Measurements from ENCODE around the gene USB1. TPM values are rescaled to one million over a fixed set of nuclear protein-coding genes. Genes with fewer than 3 reads are reported as not detected.

Gene USB1
- total RNA-seq, 1 experiment from 2014 or later: 73.1 TPM

GRCh38 chr16:57966204-57966771, 34.9 kb upstream of the USB1 start:
- Histone ChIP-seq H3K79me2 (ENCODE audit: insufficient read depth, low read length) (no peaks in the 10 kb centered on the region), H3K9ac (ENCODE audit: low read length) (no peak overlapping the region), H3K9me3 (ENCODE audit: control insufficient read depth in 1 of 2, insufficient read depth in 1 of 2, low read depth in 1 of 2, low read length in 2 of 2) (no peaks in the 10 kb centered on the region), H3K27ac (ENCODE audit: low read depth, low read length) (no peak overlapping the region), H3K4me3 (replicated peaks in 1 of 2; ENCODE audit: low read depth in 1 of 2, low read length in 2 of 2) (no peak overlapping the region), H3K36me3 (ENCODE audit: control insufficient read depth in 1 of 2, insufficient read depth in 2 of 2, low read length in 2 of 2) (no peaks in the 10 kb centered on the region), H3K27me3 (ENCODE audit: insufficient read depth, low read length) (no peaks in the 10 kb centered on the region; the same call in 1 of the 2 replicates), H2AFZ (ENCODE audit: low read depth, low read length, poor library complexity, severe bottlenecking) (no peak overlapping the region), H3K4me2 (ENCODE audit: low read length) (no peak overlapping the region), H3K4me1 (ENCODE audit: control insufficient read depth in 1 of 2, insufficient read depth in 2 of 2, low read length in 2 of 2) (no peaks in the 10 kb centered on the region), H3K9me2 (ENCODE audit: insufficient read depth) (no peaks in the 10 kb centered on the region), H4K20me1 (ENCODE audit: insufficient read depth) (no peaks in the 10 kb centered on the region)
- ChIA-PET RAD21 (ENCODE audit: low non-redundant PET in 1 of 2, low total read pairs in 2 of 2, uncharacterized antibody in 2 of 2, unreplicated experiment in 2 of 2) (no interaction called here), POLR2A (no interaction called here), CTCF (no interaction called here)
- no TSS peak for BruUV-seq (replicated peaks)
- ATAC-seq (no peak), DNase-seq (ENCODE audit: low read depth, low spot score) (no peak)
- TF ChIP-seq, protein P1, sequence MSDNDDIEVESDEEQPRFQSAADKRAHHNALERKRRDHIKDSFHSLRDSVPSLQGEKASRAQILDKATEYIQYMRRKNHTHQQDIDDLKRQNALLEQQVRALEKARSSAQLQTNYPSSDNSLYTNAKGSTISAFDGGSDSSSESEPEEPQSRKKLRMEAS (IDR thresholded peaks at IDR 0.05): no peak
- TF ChIP-seq POLR2AphosphoS5 (IDR thresholded peaks at IDR 0.05; ENCODE audit: low read depth, low read length): no peak
- TF ChIP-seq, protein P2, sequence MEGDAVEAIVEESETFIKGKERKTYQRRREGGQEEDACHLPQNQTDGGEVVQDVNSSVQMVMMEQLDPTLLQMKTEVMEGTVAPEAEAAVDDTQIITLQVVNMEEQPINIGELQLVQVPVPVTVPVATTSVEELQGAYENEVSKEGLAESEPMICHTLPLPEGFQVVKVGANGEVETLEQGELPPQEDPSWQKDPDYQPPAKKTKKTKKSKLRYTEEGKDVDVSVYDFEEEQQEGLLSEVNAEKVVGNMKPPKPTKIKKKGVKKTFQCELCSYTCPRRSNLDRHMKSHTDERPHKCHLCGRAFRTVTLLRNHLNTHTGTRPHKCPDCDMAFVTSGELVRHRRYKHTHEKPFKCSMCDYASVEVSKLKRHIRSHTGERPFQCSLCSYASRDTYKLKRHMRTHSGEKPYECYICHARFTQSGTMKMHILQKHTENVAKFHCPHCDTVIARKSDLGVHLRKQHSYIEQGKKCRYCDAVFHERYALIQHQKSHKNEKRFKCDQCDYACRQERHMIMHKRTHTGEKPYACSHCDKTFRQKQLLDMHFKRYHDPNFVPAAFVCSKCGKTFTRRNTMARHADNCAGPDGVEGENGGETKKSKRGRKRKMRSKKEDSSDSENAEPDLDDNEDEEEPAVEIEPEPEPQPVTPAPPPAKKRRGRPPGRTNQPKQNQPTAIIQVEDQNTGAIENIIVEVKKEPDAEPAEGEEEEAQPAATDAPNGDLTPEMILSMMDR (IDR thresholded peaks at IDR 0.05 in 2 of 3, conservative IDR thresholded peaks at IDR 0.05 in 1 of 3; ENCODE audit: borderline replicate concordance in 1 of 3, insufficient read depth in 1 of 3, low read depth in 2 of 3, low read length in 2 of 3): no peak
- TF ChIP-seq POLR2A (IDR thresholded peaks at IDR 0.05; ENCODE audit: borderline replicate concordance, extremely low read depth, insufficient read depth, insufficient read length): no peak
- no peak for TF ChIP-seq JUND (IDR thresholded peaks at IDR 0.05)
- TF ChIP-seq, protein P3, sequence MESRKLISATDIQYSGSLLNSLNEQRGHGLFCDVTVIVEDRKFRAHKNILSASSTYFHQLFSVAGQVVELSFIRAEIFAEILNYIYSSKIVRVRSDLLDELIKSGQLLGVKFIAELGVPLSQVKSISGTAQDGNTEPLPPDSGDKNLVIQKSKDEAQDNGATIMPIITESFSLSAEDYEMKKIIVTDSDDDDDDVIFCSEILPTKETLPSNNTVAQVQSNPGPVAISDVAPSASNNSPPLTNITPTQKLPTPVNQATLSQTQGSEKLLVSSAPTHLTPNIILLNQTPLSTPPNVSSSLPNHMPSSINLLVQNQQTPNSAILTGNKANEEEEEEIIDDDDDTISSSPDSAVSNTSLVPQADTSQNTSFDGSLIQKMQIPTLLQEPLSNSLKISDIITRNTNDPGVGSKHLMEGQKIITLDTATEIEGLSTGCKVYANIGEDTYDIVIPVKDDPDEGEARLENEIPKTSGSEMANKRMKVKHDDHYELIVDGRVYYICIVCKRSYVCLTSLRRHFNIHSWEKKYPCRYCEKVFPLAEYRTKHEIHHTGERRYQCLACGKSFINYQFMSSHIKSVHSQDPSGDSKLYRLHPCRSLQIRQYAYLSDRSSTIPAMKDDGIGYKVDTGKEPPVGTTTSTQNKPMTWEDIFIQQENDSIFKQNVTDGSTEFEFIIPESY (IDR thresholded peaks at IDR 0.05; ENCODE audit: extremely low read depth, insufficient replicate concordance, low read length): no peak
- no peak for TF ChIP-seq RAD21 (IDR thresholded peaks at IDR 0.05; ENCODE audit: low read depth)
- no peak for TF ChIP-seq ELF1 (IDR thresholded peaks at IDR 0.05; ENCODE audit: borderline replicate concordance, low read depth)
- no peak for TF ChIP-seq ZNF274 (IDR thresholded peaks at IDR 0.05; ENCODE audit: low read depth, low read length)
- TF ChIP-seq EZH2 (IDR thresholded peaks at IDR 0.05): no peak
- no peak for TF ChIP-seq ZFX (IDR thresholded peaks at IDR 0.05)
- no peak for TF ChIP-seq ATF3 (IDR thresholded peaks at IDR 0.05)
- no peak for TF ChIP-seq EGR1 (IDR thresholded peaks at IDR 0.05; ENCODE audit: low read depth)
- no peak for TF ChIP-seq YY1 (IDR thresholded peaks at IDR 0.05; ENCODE audit: extremely low read depth, insufficient replicate concordance, low read depth, low read length)
- intact Hi-C loops (cut with micrococcal nuclease): no loop called here

Measured in HCT116 (cell line).